ENCODE measurements around the gene ERG. TPM values are rescaled to one million over a fixed set of nuclear protein-coding genes. Genes with fewer than 3 reads are reported as not detected.

Gene ERG
- not detected for total RNA-seq (ENCODE audit: unreplicated experiment)
- long read RNA-seq: 0 reads

DNA sequence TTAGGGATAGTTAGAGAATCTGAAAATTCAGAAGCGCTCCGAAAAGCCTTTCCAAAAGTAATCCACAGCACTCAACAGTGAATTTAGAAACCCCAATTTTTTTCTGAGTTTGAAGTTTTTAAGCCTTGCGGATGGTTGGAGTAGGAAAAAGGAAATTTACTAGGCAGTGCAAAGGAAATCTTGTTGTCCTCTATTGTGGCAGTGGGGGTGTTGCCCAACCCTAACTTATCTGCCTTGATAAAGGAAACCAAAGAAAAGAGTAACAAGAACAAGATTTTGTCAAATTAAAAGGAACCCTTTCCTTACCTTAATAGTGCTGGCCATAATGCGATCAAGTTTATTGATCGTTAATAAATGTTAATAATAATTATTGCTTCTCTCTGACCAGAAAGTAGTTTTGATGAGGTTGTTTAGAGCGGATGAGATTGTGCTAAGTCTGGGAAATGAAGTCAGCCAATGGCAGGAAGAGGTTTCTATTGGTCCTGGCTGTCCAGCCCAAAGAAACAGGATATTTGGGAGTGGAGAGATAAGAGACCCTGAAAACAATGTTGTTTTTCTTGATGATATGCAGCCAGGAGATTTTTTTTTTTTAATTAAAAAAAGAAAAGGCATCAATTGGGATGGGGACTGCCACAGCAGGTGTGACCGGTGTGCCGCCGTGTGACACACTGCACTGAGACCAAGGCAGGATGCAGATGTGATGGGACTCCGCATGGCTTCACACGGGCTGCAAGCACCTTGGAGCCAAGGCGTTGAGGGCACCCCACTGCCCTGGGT, at the start of gene ERG:
Gene ERG (minus strand): TSS at position 421 of the 777 bp plus-strand sequence. CDS start 97 bp downstream, at position 324.
- no peaks in the 10 kb centered on the region for H3K9me3 Mint-ChIP-seq (ENCODE audit: unreplicated experiment)
- no peak within 1 kb of the TSS for H3K27ac Mint-ChIP-seq (ENCODE audit: unreplicated experiment)
- no peak for TF ChIP-seq CTCF (IDR thresholded peaks at IDR 0.05; ENCODE audit: partially characterized antibody, unreplicated experiment)
- no peaks in the 10 kb centered on the region for H3K27me3 Mint-ChIP-seq (ENCODE audit: unreplicated experiment)
- H3K4me3 Mint-ChIP-seq (ENCODE audit: unreplicated experiment): no peak within 1 kb of the TSS
- H3K36me3 Mint-ChIP-seq (ENCODE audit: unreplicated experiment): no peaks in the 10 kb centered on the region
- no peak for DNase-seq
- H3K4me1 Mint-ChIP-seq (ENCODE audit: low read depth, unreplicated experiment): no peaks in the 10 kb centered on the region

DNA sequence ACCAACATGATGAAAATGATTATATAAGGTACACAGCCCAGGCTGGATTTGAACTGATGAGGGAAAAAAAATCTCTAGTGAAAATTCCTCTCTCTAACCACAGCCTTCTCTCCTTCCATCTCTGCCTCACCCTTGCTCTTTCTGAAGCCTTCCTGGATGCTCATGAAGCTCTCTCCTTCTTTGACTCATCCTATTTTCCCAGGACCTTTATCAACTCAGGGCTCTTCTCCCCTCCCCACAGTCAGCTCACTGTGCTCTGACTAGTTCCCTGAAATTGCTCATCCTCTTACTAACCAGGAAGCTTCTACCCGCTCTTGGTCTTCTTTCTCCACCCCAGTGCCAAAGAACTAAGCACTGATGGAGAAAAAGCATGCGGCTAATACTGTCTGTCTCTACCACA, 46.4 kb upstream of the ERG start:
- no peak for DNase-seq
- Mint-ChIP-seq H3K4me1 (ENCODE audit: low read depth, unreplicated experiment) (no peaks in the 10 kb centered on the region), H3K36me3 (ENCODE audit: unreplicated experiment) (no peaks in the 10 kb centered on the region), H3K27me3 (ENCODE audit: unreplicated experiment) (no peaks in the 10 kb centered on the region), H3K4me3 (ENCODE audit: unreplicated experiment) (no peak overlapping the region), H3K27ac (ENCODE audit: unreplicated experiment) (no peak overlapping the region), H3K9me3 (ENCODE audit: unreplicated experiment) (no peaks in the 10 kb centered on the region)
- TF ChIP-seq CTCF (IDR thresholded peaks at IDR 0.05; ENCODE audit: partially characterized antibody, unreplicated experiment): no peak

GRCh38 chr21:38542263-38542662, 44.0 kb upstream of the ERG start:
- Mint-ChIP-seq H3K9me3 (ENCODE audit: unreplicated experiment) (no peaks in the 10 kb centered on the region), H3K27me3 (ENCODE audit: unreplicated experiment) (no peaks in the 10 kb centered on the region), H3K4me3 (ENCODE audit: unreplicated experiment) (no peak overlapping the region), H3K4me1 (ENCODE audit: low read depth, unreplicated experiment) (no peaks in the 10 kb centered on the region), H3K36me3 (ENCODE audit: unreplicated experiment) (no peaks in the 10 kb centered on the region), H3K27ac (ENCODE audit: unreplicated experiment) (no peak overlapping the region)
- TF ChIP-seq CTCF (IDR thresholded peaks at IDR 0.05; ENCODE audit: partially characterized antibody, unreplicated experiment): no peak
- no peak for DNase-seq

GRCh38 chr21:38538353-38538752, 40.1 kb upstream of the ERG start:
- Mint-ChIP-seq H3K27me3 (ENCODE audit: unreplicated experiment) (no peaks in the 10 kb centered on the region), H3K9me3 (ENCODE audit: unreplicated experiment) (no peaks in the 10 kb centered on the region), H3K4me1 (ENCODE audit: low read depth, unreplicated experiment) (no peaks in the 10 kb centered on the region), H3K27ac (ENCODE audit: unreplicated experiment) (no peak overlapping the region), H3K36me3 (ENCODE audit: unreplicated experiment) (no peaks in the 10 kb centered on the region), H3K4me3 (ENCODE audit: unreplicated experiment) (no peak overlapping the region)
- no peak for TF ChIP-seq CTCF (IDR thresholded peaks at IDR 0.05; ENCODE audit: partially characterized antibody, unreplicated experiment)
- no peak for DNase-seq

- no peaks in the 10 kb centered on the region for H3K4me1 Mint-ChIP-seq (ENCODE audit: low read depth, unreplicated experiment)
- DNase-seq: no peak
- H3K27ac Mint-ChIP-seq (ENCODE audit: unreplicated experiment): no peak overlapping the region
- no peak overlapping the region for H3K4me3 Mint-ChIP-seq (ENCODE audit: unreplicated experiment)
- peaks cover 2% of the 10 kb centered on the region for H3K27me3 Mint-ChIP-seq (ENCODE audit: unreplicated experiment)
- no peaks in the 10 kb centered on the region for H3K36me3 Mint-ChIP-seq (ENCODE audit: unreplicated experiment)
- no peak for TF ChIP-seq CTCF (IDR thresholded peaks at IDR 0.05; ENCODE audit: partially characterized antibody, unreplicated experiment)
- H3K9me3 Mint-ChIP-seq (ENCODE audit: unreplicated experiment): no peaks in the 10 kb centered on the region
These were observed 36.3 kb upstream of the ERG start for GRCh38 chr21:38534591-38534990.
